Chondrocyte (in vitro differentiated cells): ENCODE measurements around the gene TPCN1. TPM values are rescaled to one million over a fixed set of nuclear protein-coding genes. Genes with fewer than 3 reads are reported as not detected.

Experiments
- DNase-seq: peaks from one replicate; pipeline ENCODE4 v3.0.0; 2021; ENCODE audit warnings: mixed read lengths, low spot score
- H3K27ac Mint-ChIP-seq: one replicate; pipeline ENCODE4 v1.8.0; 2021; ENCODE audit warnings: mild to moderate bottlenecking, moderate library complexity, mixed read lengths; ENCODE audit not compliant: unreplicated experiment
- H3K27me3 Mint-ChIP-seq: 2 replicates; pipeline ENCODE4 v1.8.0; 2021; ENCODE audit warnings: low read depth, mixed read lengths
- H3K36me3 Mint-ChIP-seq: 2 replicates; pipeline ENCODE4 v1.8.0; 2021; ENCODE audit warnings: low read depth, mixed read lengths
- H3K4me1 Mint-ChIP-seq: 2 replicates; pipeline ENCODE4 v1.8.0; 2021; ENCODE audit warnings: low read depth, mild to moderate bottlenecking, mixed read lengths
- H3K4me3 Mint-ChIP-seq: one replicate; pipeline ENCODE4 v1.8.0; 2021; ENCODE audit warnings: mild to moderate bottlenecking, moderate library complexity, mixed read lengths; ENCODE audit not compliant: unreplicated experiment
- H3K9me3 Mint-ChIP-seq: 2 replicates; pipeline ENCODE4 v1.8.0; 2021; ENCODE audit warnings: low read depth, mixed read lengths
- CTCF ChIP-seq: fragments of 200-600 bp; sonication (generic); IDR thresholded peaks from 2 replicates; pipeline ENCODE4 v1.5.0; 2021; ENCODE audit warnings: antibody characterized with exemption, mild to moderate bottlenecking, moderate library complexity
- total RNA-seq: library from RNA; stranded (reverse); gene quantifications from 3 replicates; pipeline ENCODE4 v1.2.1, GENCODE V29; 2021

TPCN1 gene
- total RNA-seq, 1 donor from 2014 or later, result 35.9 TPM

DNA sequence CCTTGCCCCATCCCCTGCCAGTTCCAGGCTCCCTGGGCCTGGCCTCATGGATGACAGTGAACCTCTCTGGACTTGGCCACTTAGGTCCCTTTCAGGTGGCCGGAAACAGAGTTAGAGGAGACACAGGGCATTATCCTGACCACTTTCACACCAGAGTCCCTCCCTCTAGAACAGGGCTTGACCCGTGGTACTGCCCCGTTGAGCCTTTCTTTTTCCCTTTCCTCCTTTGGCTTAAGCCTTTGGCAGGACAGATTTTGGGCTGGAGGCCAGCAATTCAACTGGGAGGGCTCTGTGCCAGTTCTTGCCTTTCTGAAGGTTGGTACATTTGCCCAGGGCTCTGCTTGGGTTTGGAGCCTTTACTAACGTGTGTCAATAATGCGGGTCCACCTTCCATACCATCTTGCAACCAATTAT lies 22.8 kb downstream of the TPCN1 start:
- Mint-ChIP-seq H3K4me1 (peaks cover 74% of the 10 kb centered on the region), H3K27ac (peak overlapping the region; percentile 89)

GRCh38 chr12:113244478-113244958 lies 23.3 kb downstream of the TPCN1 start:
- no peaks in the 10 kb centered on the region for H3K36me3 Mint-ChIP-seq
- H3K27ac Mint-ChIP-seq, result peak overlapping the region; percentile 89
- H3K4me1 Mint-ChIP-seq, result peaks cover 69% of the 10 kb centered on the region
- no peak for TF ChIP-seq CTCF
- no peaks in the 10 kb centered on the region for H3K9me3 Mint-ChIP-seq
- H3K27me3 Mint-ChIP-seq, result no peaks in the 10 kb centered on the region
- H3K4me3 Mint-ChIP-seq, result no peak overlapping the region
- peak; percentile 53 for DNase-seq

More for the DNA sequence above, 22.8 kb downstream of the TPCN1 start:
- no peaks in the 10 kb centered on the region for H3K27me3 Mint-ChIP-seq
- DNase-seq, result peak; percentile 48
- no peak overlapping the region for H3K4me3 Mint-ChIP-seq
- no peaks in the 10 kb centered on the region for H3K9me3 Mint-ChIP-seq
- TF ChIP-seq CTCF, result no peak
- no peaks in the 10 kb centered on the region for H3K36me3 Mint-ChIP-seq

DNA sequence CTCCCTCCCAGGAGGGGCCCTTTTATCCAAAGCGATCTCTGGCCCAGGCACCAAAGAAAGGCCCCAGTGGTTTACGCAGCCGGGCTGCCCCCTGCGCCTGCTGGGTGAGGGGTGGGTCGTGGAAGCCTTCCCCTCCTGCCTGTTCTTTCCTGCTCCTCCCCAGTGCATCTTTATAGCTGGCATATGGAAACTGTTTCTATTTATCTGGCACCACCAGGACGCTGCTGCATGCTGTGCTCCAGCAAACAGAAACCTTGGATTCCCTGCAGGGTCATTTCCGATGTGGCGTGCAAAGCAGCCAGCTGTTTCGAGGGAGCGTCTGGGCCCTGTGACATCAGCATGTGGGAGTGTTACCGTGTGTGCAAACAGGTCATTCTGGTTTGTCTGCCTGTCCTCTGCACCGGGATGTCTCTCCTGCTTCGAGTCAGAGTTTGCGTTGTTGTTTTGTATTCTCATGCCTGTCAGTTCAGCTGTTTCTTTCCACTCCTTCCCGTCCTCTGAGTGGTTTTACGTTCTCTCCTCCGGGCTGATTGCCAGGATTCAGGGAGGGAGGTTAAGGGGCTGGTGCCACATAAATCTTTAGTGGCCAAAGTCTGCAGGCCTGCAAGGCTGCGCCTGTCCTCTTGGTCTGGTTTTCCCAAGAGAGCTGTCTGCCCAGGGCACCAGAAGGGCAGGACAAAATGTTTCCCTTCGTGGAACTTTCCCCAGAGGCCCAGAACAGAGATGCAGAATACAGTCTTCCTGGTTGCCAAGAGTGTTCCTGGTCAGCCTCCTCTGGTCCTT lies 24.6 kb downstream of the TPCN1 start:
- peak; percentile 81 for DNase-seq
- H3K4me3 Mint-ChIP-seq, result peak overlapping the region; percentile 43
- H3K27me3 Mint-ChIP-seq, result no peaks in the 10 kb centered on the region
- H3K9me3 Mint-ChIP-seq, result no peaks in the 10 kb centered on the region
- H3K36me3 Mint-ChIP-seq, result no peaks in the 10 kb centered on the region
- H3K27ac Mint-ChIP-seq, result peak overlapping the region; percentile 98
- peaks cover 59% of the 10 kb centered on the region for H3K4me1 Mint-ChIP-seq
- TF ChIP-seq CTCF, result peak; percentile 6

GRCh38 chr12:113246478-113247122 lies 25.3 kb downstream of the TPCN1 start:
- Mint-ChIP-seq H3K4me3 (peak overlapping the region; percentile 43), H3K27me3 (no peaks in the 10 kb centered on the region), H3K9me3 (no peaks in the 10 kb centered on the region), H3K27ac (peak overlapping the region; percentile 98), H3K4me1 (peaks cover 51% of the 10 kb centered on the region), H3K36me3 (no peaks in the 10 kb centered on the region)
- no peak for TF ChIP-seq CTCF
- DNase-seq, result peak; percentile 85
